GM21619 (cell line): Measurements from ENCODE around the gene DMXL1.
"Not testable (repeated sequence)": the region's sequence is repeated elsewhere in the genome, so short reads cannot be mapped to it uniquely, and the experiment has no call there.

Experiments
- ATAC-seq: cut with Tn5 transposase; IDR thresholded peaks from one replicate; pipeline ENCODE4 v1.9.1; 2021; ENCODE audit not compliant: unreplicated experiment

DMXL1 gene

DNA sequence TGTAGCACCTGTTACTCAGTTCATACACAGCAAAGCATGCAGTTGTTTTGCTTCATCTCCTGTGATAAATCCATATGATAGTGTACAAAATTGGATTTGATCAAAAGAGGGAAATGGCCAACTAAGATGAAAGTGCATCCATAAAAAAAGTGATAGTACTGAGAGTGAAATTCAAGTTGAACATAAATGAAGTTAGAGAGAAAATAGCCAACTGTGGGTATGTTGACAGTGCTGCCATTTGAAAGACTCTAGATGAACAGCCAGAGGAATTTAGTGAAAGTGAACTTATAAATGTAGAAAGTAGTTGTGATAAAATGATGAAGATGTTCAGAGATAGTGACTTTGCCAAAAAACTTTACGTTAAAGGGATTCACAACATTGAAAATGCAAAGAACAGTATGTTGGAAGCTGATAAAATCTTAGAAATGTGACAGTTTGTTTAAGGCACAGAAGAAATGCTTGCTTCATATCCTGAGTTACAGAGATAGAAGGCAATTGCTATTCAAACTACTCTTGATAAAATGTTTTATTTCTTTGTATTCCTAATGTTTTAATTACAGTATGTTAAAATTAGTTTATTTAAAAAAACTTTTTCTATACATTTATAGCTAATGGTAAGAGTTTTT is 119.7 kb downstream of the DMXL1 start:
- ATAC-seq, result no peak

DNA sequence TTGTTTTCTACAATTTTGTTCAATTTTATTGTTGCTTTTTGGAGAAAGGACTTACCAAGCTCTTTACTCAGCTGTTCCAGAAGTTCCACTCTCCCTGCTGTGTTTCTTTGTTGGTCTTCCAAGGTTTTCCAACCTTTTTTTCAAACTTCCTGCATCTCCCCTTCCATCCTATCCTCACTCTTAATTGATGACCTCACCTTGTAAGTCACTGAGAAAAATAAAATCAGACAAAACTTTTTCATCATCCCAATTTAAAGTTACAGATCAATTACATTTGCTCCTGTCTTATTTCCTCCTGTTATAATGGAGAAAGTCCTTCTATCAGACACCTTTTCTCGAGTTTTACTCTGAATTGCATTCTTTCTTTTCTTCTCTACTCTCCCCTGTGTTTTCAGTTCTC is 121.1 kb downstream of the DMXL1 start:
- ATAC-seq, result no peak

DNA sequence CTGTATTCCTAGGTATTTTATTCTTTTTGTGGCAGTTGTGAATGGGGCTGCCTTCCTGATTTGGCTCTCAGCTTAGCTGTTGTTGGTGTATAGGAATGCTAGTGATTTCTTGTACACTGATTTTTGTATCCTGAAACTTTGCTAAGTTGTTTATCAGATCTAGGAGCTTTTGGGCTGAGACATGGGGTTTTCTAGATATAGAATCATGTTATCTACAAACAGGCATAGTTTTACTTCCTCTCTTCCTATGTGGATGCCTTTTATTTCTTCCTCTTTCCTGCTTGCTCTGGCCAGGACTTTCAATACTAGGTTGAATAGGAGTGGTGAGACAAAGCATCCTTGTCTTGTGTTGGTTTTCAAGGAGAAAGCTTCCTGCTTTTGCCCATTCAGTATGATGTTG is 129.9 kb downstream of the DMXL1 start:
- ATAC-seq, result no peak

DNA sequence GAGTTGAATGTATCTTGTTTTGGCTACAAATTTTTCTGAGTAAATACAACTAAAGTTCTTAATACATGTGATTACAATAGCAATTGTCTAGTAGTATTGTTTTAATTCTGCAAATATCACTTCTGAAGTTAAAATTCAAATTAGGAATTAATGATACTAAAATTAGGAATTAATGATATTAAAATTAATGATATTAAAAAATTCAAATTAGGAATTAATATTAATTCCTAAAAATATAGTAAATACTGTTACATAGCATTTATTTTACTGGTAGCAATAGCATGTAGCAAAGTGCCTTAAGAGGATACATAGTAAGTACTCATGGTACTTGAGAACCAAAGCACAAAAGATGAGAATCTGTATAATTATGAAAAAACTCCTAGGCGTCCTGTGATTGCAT is 136.2 kb downstream of the DMXL1 start:
- no peak for ATAC-seq

DNA sequence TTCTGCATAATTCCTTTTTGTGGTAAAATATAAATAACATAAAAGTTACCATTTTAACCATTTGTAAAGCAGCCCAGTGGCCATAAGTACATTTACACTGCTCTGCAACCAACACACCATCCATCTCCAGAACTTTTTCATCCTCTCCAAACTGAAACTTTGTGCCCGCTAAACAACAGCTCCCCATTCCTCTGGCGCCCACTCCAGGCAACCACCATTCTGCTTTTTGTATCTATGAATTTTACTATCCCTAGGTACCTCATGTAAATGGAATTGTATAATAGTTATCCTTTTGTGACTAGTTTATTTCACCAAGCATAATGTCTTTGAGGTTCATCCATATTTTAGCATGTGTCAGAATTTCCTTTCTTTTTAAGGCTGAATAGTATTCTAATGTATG is 141.1 kb downstream of the DMXL1 start:
- no peak for ATAC-seq

DNA sequence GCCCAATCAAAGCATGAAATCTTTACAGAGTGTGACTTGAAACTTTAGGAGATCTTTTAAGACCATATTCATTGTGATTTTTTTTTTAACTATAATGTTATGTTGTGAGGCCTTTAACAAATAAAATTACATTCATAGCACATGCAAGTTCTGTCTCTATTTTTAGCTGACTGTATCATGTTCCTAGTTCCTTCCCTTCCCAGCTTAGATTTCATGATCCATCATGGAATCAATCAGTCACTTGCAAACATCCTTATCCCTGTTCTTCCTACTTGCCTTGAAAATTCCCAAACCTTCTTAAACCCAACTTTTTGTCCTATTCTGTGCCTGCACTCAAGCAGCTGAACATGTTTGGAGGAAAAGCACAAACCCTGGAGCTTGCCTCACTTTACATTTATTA is 141.8 kb downstream of the DMXL1 start:
- ATAC-seq, result no peak

DNA sequence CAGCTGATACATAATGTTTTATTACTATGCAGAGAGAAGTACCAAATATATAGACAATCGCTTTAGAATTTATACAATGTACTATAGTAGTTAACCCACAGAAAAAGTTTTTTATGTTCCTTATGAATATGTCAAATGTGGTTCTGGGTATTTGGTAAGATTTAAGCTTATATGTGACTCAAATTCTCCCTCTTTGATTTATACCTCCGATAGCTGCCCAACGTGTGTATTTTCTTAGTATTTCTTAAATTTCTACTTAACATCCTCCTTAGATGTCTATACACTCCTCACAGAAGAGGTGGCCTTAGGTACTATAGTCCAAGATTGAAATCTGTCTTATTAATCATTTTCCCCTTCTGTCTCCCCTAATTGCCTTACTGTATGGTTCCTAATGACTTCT is 146.3 kb downstream of the DMXL1 start:
- no peak for ATAC-seq

DNA sequence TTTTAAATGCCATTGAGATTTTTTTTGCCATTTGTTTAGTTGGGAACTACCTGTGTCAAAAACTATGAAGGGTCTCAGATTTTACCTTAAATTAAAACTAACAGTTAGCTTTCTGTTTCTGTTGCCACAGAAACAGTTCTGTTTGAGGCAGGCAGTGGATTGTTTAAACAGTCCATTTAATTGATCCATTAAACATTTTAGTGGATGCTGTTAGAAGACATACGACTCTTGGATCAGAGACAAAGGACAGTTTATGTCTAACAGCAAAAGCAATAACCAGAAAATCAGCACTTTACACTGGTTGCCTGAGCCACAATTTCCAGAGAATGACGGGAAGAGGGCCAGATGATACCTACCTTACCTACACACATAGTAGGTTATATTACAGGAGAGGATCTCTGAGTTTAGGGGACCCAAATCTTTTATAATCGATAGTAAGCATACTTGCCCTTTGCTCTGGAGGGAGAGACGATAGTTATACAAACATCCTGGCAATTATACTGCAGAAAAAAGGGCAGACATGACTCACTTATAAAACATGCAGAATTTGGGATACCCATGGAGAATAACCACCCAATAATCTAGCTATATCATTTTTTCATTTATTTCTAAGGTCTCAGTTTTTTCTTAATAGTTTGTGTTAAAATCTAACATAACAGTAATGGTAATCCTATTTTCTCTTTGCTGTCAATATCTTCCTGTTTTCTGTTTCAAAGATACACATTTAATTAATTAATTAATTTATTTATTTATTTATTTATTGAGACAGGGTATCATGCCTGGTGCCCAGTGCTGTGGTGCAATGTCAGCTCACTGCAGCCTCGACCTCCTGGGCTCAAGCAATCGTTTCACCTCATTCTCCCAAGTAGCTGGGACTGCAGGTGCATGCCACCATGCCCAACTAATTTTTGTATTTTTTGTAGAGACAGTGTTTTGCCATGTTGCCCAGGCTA is 148.2 kb downstream of the DMXL1 start:
- ATAC-seq, result no peak

DNA sequence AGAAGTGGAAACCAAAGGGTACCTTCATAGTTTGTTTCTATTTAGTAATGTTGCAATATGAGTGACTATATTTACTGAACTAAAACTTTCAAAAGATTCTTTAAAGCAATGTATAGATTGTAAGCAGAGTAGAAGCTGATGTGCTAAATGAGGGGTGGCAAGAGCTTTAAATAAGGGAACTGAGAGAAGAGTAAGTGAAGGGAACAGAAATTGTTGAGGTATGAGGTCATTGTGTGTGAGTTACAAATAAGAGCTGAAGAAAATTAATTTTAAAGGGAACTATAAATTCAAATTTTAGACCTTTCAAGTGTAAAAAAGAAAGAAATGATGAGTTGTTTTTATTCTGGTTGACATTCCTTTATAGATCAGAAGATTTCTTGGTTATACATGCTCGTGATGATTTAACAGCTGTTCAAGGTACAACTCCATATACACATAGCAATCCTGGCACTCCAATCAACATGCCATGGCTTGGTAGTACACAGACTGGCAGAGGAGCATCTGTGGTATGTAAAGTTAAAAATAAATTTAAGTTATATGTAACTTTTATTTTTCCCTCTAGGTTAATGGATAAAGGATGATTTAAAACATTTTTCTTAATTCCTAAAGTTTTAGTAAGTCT is 149.8 kb downstream of the DMXL1 start:
- peak; percentile 86 for ATAC-seq

DNA sequence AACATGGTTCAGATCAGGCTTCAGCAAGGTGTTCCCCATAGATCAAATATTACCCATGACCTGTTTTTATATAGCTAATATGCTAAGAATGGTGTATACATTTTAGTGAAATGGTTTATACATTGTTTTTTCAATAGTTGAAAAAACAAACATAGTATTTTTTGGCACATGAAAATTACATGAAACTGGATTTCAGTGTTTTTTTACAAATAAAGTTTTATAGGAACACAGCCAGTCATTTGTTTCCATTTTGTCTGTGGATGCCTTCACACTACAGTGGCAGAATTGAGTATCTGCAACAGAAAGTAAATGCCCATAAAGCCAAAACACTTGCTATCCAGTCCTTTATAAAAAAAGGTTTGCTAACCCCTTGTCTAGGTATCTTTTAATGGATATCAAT is 150.4 kb downstream of the DMXL1 start:
- ATAC-seq, result no peak

DNA sequence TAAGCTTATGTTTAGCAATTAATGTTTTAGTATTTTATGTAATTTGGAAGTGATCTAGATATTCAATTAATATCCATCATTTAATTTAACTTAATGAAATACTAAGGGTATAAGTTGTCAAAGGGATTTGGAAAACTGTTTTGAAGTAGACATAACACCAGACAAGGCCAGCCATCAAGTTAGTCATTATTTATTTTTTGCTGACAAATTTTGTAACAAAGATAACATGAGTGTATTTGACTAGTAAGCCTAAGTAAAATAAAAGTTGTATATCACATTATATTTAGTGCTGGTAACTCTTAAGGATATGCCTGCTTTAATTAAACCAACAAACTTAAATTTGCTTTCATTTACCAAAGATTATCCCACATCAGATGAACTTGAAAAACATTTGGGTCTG is 159.1 kb downstream of the DMXL1 start:
- no peak for ATAC-seq

DNA sequence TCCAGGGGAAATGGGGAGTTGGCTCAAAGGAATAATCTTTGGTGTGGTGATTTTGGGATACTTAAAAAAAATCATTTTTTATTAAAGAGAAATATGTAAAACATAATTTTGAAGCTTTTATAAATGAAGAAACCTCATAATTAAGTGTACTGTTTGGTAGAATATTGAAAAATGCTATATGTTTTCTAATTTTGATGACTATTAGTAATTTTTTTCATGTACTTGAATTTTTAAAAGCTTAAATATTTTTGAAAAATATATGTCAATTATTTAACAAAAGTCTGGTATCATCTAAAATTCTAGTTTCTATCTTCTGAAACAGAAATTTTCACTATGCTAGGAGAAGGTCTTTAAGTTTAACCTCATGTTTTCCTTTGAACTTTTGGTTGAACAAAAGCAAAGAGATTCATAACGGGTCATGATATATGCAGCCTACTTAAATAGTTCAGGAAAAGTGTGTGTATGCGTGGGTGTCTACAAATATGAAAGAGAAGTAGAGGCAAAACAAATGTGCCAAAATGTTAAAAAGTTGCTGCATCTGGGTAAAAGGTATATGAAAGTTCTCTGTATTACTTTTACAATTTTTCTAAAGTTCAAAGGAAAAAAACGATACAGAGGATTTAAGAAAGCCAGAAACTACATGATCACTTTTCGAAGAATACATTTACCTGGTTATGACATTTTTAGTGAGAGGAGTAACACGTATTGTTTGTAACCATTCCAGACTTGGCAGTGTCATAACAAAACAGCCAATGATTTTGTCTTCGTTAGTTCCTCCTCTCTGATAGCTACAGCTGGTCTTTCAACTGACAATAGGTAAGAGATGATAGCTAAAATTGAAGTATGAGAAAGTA is 167.6 kb downstream of the DMXL1 start:
- ATAC-seq, result no peak

DNA sequence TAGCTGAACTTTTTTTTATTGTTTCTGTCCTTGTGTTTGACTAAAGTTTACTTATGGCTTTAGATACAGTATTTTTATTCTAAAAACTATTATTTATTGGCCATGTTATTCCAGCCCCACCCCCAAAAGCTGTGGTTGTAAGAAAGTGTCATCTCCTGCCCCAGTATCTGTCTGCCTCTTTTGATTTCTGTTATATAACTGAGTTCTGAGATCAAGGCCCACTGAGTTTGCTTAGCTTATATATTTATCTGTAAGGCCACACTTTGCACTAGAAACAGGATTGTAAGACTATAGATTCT is 168.2 kb downstream of the DMXL1 start:
- no peak for ATAC-seq

DNA sequence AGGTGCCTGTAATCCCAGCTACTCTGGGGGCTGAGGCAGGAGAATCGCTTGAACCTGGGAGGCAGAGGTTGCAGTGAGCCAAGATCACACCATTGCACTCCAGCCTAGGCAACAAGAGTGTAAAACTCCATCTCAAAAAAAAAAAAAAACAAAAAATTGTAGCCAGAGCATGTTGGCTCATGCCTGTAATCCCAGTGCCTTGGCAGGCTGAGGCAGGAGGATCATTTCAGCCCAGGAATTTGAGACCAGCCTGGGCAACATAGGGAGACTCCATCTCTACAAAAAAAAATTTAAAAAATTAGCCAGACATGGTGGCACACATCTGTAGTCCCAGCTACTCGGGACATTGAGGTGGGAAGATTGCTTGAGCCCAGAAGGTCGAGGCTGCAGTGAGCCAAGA is 168.9 kb downstream of the DMXL1 start:
- ATAC-seq, result not testable (repeated sequence)

DNA sequence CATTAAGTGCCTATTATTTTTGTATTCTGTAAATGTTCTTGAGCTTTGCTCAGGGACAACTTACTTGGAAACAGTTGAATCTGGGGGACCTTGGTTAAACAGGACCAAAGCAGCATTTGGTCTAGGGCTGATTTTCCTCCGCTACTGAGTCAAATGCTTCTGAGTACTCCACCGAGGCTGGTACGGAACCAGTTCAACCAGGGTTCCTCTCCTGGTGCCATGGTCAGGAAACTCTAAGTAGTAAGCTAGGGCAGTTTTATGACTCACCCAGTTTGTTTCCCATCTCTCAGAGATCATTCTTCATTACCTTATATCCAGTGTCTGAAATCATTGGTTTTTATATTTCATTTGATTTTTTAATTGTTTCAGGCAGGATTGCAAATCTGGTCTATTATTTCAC is 173.0 kb downstream of the DMXL1 start:
- no peak for ATAC-seq

DNA sequence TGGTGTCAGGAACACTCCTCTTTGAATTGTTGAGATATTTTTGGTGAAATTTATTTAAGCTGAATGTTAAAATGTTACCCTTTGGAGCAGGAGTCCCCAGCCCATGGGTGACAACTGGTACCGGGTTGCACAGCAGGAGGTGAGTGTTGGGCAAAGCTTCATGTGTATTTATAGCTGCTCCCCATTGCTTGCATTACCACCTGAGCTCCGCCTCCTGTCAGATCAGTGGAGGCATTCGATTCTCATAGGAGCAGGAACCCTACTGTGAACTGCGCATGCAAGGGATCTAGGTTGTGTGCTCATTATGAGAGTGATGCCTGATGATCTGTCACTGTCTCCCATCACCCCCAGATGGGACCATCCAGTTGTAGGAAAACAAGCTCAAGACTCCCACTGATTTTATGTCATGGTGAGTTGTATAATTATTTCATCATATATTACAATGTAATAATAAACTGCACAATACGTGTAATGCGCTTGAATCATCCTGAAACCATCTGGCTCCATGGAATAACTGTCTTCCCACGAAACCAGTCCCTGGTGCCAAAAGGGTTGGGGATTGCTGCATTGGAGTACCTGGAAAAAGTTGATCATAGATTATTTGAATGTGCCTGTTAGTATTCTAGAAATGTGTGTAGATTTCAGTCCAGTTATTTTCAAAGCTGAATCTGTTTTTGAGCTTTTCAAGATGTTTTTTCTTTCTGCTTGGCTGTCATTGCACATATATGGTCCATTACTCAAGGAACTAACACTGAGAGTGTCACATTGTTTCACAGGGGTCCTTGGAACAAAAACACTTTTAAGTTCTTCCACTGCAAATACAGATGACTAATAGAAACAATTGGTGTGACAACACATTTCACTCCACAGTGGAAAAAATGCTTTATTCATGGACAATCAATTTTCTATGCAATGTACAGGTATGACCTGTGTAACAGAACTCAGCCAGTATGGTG is 180.3 kb downstream of the DMXL1 start:
- no peak for ATAC-seq

DNA sequence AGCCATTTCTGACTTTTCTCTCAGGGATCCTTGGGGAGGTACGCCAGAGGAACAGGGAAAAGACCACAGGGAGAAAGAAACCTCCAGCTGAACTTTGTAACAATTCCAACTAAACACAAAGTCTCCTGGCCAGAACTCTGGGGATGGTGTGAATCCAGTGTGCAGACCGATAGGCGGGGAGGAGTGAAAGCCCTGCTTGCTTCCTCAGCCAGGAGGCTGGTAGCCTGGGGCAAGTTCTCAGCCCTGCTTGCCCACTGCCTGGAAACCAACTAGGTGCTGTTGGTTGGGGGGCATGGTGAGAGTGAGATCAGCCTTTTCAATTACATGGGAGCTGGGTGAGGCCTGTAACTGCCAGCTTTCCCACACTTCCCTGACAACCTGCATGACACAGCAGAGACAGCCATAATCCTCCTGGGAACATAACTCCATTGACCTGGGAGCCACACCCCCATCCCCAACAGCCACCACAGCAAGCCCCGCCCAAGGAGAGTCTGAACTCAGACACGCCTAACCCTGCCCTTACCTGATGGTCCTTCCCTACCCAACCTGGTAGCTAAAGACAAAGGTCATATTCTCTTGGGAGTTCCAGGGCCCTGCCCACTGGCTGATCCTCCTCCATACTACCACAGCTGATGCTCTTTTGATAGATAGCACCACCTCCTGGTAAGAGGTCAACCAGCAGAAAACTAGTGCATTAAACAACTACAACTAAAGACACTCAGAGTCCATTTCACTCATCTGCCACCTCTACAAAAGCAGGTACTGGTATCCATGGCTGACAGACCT is 184.9 kb downstream of the DMXL1 start:
- ATAC-seq, result no peak

DNA sequence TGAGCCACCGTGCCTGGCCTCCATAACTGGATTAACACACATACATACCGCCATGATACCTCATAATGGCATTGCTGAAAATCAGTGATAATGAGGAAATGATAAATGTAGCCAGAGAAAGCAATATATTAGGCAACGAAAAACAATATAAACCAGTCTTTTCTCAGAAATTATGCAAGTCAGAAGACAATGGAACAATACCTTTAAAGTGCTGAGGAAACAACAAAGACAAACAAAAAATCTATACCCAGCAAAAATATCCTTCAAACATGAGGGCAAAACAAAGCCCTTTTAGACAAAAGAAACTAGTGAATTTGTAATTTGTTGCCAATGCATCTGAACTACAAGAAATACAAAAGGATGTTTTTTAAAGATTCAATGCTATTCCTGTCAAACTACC is 186.7 kb downstream of the DMXL1 start:
- no peak for ATAC-seq

DNA sequence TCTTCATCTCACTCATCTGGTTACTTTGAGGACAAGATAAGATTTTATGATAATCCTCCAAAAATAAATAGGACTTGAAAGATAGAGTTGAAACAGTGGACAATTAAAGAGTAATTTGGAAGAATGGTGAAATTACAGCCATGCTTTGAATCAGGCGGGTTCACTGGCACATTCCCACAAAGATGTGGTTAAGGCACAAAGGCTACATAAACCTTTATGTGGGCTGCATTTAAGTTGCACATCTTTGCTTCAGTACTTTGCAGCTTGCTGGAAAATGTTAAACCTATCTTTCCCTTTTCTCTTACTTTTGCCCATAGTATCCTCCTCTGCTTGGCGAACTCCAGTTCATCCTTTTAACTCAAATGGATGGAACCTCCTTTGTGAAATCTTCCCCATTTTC is 192.8 kb downstream of the DMXL1 start:
- ATAC-seq, result no peak
